ENCODE measurements around the gene LAMA4.

The LAMA4 gene

GRCh38 chr6:112270756-112271155 is 16.4 kb upstream of the LAMA4 start:
- DNase-seq, result no peak

DNA sequence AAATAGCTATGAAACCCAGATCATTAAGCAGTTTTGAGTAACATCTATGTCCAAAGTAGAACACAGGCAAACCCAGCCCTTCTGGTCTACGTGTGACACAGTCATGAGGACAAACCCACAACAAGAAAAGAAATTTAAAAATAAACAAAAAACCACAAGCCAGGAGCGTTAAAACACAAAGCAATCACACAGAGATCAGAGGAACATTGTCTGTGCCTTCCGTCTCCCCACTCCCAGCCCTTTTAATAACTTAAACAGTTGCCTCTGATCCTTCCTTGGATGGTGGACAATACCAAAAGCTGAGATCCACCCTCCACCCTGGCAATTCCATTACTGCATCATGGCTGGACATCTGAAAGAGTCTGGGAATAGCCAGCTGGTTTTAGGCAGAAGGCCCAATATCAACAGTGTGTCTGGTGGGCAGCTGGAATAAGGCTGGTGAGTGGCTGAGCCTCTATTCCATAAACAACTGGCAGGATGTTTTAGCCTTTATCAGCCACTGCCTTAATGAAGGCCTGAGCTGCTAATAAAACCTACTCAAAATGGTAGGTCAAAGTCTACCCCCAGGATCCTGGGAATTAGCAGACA is 15.7 kb upstream of the LAMA4 start:
- DNase-seq, result no peak

- no peak for DNase-seq
Measured at GRCh38 chr6:112269114-112269513, 14.7 kb upstream of the LAMA4 start.

DNA sequence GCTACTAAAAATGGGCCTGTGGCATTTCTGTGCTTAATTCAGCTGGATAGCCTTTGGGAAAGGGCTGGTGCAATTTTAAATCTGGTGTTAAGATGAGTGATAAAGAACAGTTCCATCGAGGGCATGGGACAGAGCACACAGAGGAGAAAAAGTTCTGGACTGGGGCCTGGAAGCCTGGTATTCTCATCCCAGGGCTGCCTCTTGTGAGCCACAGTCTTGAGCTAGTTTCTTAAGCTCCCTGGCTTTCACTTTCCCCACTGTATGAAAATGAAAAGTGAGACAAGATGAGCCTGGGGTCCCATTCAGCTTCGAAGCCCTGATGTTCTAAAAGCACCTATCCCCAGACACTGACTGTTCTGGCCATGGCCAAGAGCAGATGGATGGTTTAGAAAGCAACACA is 14.3 kb upstream of the LAMA4 start:
- no peak for DNase-seq

- no peak for DNase-seq
Measured at GRCh38 chr6:112268019-112268418, 13.7 kb upstream of the LAMA4 start.

DNA sequence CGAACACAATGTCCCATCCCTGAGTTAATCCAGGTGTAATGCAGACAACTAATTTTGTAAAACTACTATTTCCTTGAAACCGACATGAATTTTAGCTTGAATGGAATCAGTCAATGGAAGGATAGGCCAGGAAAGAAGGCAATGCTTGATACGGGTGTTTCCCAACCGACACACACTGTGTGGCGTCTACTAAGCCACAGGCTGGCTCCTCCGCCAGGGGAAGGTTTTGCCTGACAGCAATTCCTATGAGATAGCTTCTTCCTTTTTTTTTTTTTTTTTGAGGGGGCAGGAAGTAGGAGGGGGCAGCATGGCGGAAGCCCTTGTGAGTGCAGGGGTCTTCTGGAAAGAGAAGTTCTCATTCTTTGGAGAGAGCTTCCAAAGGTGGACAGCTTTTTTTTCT is 12.0 kb upstream of the LAMA4 start:
- DNase-seq, result no peak

DNA sequence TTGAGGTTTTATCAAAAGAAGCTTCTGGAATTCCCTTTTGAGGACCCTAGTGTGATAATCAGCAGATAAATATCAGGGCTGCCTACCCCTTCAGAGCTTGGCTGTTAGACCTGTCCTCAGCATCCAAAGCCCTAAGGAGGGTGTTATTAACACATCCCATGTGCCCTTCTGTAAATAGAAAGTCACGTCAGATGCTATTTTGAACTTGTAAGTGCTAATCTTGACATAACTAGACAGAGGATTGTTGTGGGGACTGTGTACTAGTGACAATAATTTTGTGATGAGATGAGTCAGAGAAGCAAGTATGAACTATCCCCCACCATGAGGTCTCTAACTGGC is 4.9 kb upstream of the LAMA4 start:
- no peak for DNase-seq

- DNase-seq, result no peak
Measured at GRCh38 chr6:112258642-112259336, 4.4 kb upstream of the LAMA4 start.

DNA sequence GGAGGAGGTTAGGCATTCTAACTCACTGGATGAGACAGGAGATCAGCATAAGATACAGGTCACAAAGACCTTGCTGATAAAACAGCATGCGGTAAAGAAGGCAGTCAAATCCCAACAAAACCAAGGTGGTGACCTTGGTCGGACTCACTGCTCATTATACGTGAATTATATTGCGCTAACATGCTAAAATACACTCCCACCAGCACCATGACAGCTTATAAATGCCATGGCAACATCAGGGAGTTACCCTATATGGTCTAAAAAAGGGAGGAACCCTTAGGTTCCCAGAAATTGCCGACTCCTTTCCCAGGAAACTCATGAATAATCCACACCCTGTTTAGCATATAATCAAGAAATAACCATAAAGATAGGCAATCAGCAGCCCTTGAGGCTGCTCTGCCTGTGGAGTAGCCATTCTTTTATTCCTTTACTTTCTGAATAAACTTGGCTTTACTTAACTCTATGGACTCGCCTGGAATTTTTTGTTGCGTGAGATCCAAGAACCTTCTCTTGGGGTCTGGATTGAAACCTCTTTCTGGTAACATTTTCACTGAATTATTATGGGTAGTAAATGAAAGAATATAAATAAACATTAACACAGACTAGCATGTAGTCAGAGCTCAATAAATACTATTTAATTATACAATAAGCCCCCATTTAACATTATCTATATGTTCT is 3.0 kb upstream of the LAMA4 start:
- no peak for DNase-seq

GRCh38 chr6:112254921-112255320 is 554 bp upstream of the LAMA4 start:
- no peak for DNase-seq

DNA sequence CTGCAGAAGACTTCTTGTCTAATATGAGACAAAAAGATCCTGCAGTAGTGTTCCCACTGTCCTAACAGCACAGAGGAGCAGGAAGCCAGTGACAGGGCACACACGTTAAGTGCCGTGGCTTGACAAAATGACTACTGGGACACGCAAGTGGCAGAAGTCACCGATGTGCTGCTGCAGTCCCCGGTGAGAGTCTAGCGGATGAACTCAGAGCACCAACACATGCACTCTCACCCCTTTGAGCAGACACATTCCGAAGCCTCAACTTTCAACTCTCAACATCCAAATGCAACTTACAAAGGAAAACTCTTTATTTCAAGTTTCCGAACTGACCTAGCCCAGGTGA is 898 bp downstream of the LAMA4 start:
- peak; percentile 37 for DNase-seq

GRCh38 chr6:112252571-112253497 is 1.5 kb downstream of the LAMA4 start:
- no peak for DNase-seq

- DNase-seq, result peak; percentile 12
Measured at GRCh38 chr6:112251171-112251875, 3.0 kb downstream of the LAMA4 start.

GRCh38 chr6:112249489-112249888 is 4.9 kb downstream of the LAMA4 start:
- DNase-seq, result no peak

GRCh38 chr6:112247275-112247674 is 7.1 kb downstream of the LAMA4 start:
- no peak for DNase-seq

DNA sequence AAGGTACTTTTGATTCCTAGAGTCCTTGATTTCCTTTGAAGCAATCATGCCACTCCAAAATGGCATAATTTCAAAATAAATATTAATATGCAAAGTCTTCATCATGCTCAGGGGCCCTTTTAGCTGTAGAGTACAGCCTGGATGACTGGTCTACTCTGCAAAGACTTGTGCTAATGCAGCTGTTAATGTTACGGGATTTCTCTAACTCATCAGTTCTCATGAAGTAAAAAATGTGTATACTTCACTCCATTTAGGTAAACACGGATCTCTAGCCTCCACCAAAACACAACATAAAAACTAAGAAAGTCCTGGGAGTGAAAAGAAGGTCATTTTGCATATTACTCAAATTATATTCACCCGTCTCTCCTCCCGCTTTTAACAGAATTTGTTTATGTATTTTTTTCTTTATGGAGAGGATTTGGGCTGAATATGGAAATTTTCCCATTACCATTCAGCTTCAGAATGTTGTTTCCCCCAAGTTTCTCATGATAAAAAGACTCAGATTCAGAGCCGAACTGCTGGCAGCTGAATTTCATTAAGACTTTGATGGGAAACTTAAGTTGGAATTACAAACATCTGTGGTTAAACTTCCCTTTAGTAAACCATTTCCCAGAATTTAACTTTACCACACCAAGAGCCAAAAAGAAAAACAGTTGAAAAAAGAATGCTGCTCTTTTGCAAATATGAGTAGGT is 8.7 kb downstream of the LAMA4 start:
- no peak for DNase-seq

- peak; percentile 7 for DNase-seq
Measured at GRCh38 chr6:112243861-112244827, 10.2 kb downstream of the LAMA4 start.

GRCh38 chr6:112241820-112242429 is 12.4 kb downstream of the LAMA4 start:
- DNase-seq, result no peak

- DNase-seq, result no peak
Measured at GRCh38 chr6:112237595-112237994, 16.8 kb downstream of the LAMA4 start.

DNA sequence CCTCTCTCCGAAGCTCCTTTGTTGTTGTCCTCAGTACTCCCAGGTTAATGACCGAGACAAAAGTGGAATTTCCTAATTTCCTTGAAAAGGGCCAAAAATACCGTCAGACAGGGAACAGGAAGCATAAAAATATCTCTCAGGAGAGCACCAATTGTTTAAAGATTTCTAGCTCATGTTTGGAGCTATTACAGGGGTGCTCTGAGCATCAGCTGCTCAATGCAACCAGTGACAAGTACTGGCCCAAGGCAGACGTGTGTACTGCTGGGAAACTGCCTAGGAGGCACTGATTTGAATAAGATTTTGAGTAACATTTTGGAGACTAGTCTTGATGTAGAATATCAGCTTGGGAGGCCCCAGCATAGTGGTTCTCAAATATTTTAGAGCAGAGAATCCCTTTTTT is 17.3 kb downstream of the LAMA4 start:
- no peak for DNase-seq

DNA sequence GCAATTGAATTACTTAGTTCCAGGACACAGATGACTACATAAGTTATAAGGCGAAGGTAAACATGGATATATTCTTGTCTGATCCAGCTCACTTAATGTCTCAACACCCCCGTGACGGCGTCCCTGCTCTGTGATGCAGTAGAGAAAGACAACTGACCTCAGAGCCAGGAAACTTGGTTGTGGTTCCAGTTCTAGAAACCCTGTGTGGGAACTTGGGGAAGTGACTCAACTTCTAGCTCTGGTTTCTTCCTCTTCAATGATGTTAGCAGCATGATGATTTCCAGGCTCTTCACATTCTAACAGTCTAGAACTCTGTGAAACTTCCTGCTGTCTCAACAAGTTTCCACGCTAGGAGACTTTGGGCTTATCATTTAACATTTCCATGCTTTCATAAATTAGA is 18.4 kb downstream of the LAMA4 start:
- no peak for DNase-seq
